Fibroblast of lung (primary cell): Measurements from ENCODE around the gene HIRA. TPM values are rescaled to one million over a fixed set of nuclear protein-coding genes. Genes with fewer than 3 reads are reported as not detected.

Source experiments
- DNase-seq, 2 donors: peaks; one replicate each; pipeline versions ENCODE4 v3.0.0 to v3.0.0-alpha.2; 2010; ENCODE audit warnings: low read depth in 2 of 2
- H2AFZ ChIP-seq: 2 replicates; pipeline ENCODE4 v1.5.1; 2012; ENCODE audit warnings: low read length, control low read depth, inconsistent platforms
- H3K27ac ChIP-seq: 2 replicates; pipeline ENCODE4 v1.5.1; 2011; ENCODE audit warnings: low read length, control low read depth; ENCODE audit not compliant: insufficient read depth
- H3K27me3 ChIP-seq: 2 replicates; pipeline ENCODE4 v1.5.1; 2011; ENCODE audit warnings: mild to moderate bottlenecking, low read length; ENCODE audit not compliant: control insufficient read depth, insufficient read depth
- H3K36me3 ChIP-seq: 2 replicates; pipeline ENCODE4 v1.5.1; 2011; ENCODE audit warnings: low read length; ENCODE audit not compliant: control insufficient read depth, insufficient read depth
- H3K4me1 ChIP-seq: 2 replicates; pipeline ENCODE4 v1.5.1; 2011; ENCODE audit warnings: low read length; ENCODE audit not compliant: control insufficient read depth, insufficient read depth; ENCODE audit errors: extremely low read depth
- H3K4me2 ChIP-seq: 2 replicates; pipeline ENCODE4 v1.5.1; 2011; ENCODE audit warnings: low read length, control low read depth; ENCODE audit not compliant: insufficient read depth; ENCODE audit errors: extremely low read depth
- H3K4me3 ChIP-seq, 4 experiments: fragments of 200-600 bp in 1 of 4; sonication (generic) in 1 of 4; replicated peaks in 1 of 4; 2 replicates each; pipeline ENCODE4 v1.5.1; 2011 to 2016; ENCODE audit warnings: low read length in 4 of 4, low read depth in 3 of 4, mild to moderate bottlenecking in 3 of 4, control low read depth in 2 of 4, inconsistent platforms in 1 of 4, mixed read lengths in 1 of 4; ENCODE audit not compliant: insufficient read depth in 1 of 4; ENCODE audit errors: control extremely low read depth in 1 of 4
- H3K79me2 ChIP-seq: 2 replicates; pipeline ENCODE4 v1.5.1; 2012; ENCODE audit warnings: mild to moderate bottlenecking, low read length, inconsistent platforms; ENCODE audit not compliant: control insufficient read depth, insufficient read depth
- H3K9ac ChIP-seq: 2 replicates; pipeline ENCODE4 v1.5.1; 2011; ENCODE audit warnings: mild to moderate bottlenecking, low read length, control low read depth; ENCODE audit not compliant: insufficient read depth
- H3K9me3 ChIP-seq: 2 replicates; pipeline ENCODE4 v1.5.1; 2012; ENCODE audit warnings: low read depth, low read length; ENCODE audit not compliant: control insufficient read depth, insufficient read depth
- H4K20me1 ChIP-seq: 2 replicates; pipeline ENCODE4 v1.5.1; 2011; ENCODE audit warnings: low read length; ENCODE audit not compliant: control insufficient read depth, insufficient read depth; ENCODE audit errors: extremely low read depth
- EZH2 ChIP-seq: IDR thresholded peaks from 2 replicates; pipeline ENCODE4 v1.5.1; 2012; ENCODE audit warnings: low read length, control low read depth, mild to moderate bottlenecking; ENCODE audit errors: missing control alignments
- polyA plus RNA-seq, 2 donors: library from polyadenylated mRNA; depleted of rRNA in 1 of 2; stranded (reverse) in 1 of 2; unstranded in 1 of 2; fragments of >200 nt; gene quantifications; 2 replicates each; pipeline ENCODE4 v1.2.1, GENCODE V29; 2011 to 2012; ENCODE audit warnings: missing spikeins in 1 of 2
- total RNA-seq: library from RNA; depleted of rRNA; stranded (reverse); fragments of >200 nt; gene quantifications from 2 replicates; pipeline ENCODE4 v1.2.1, GENCODE V29; 2014
- TF ChIP-seq, protein P1 (sequence below), 2 donors: IDR thresholded peaks in 1 of 2; conservative IDR thresholded peaks in 1 of 2; 1 replicate in 1 of 2; 2 replicates in 1 of 2; pipeline ENCODE4 v1.5.1; 2011 to 2012; ENCODE audit warnings: low read length in 2 of 2, control low read depth in 1 of 2, inconsistent platforms in 1 of 2, low read depth in 1 of 2, mild to moderate bottlenecking in 1 of 2

HIRA gene
- total and polyA plus RNA-seq, 2 donors (not counting 1 experiment from before 2014, with no cell fraction given) = 19.2 to 20.5 TPM

DNA sequence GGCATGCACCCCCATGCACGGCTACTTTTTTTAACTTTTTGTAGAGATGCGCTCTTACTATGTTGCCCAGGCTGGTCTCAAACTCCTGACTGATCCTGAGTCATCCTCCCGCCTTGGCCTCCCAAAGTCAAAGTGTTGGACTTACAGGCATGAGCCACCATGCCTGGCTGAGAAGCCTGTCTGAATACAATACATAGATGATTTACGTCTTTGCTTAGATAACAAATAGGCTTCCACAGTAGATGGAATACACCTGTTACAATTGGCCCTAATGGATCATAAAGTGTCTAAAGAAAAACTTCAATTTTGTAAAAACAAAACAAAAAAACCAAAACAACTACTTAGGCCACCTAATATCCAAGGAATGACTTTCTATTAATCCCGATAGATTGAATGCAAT lies 127.0 kb downstream of the HIRA start:
- no peak overlapping the region for H3K27ac ChIP-seq
- H3K27me3 ChIP-seq = no peaks in the 10 kb centered on the region
- H3K79me2 ChIP-seq = no peaks in the 10 kb centered on the region
- H4K20me1 ChIP-seq = no peaks in the 10 kb centered on the region
- no peaks in the 10 kb centered on the region for H3K4me1 ChIP-seq
- H3K9ac ChIP-seq = no peak overlapping the region
- no peaks in the 10 kb centered on the region for H3K36me3 ChIP-seq
- TF ChIP-seq, protein P1, sequence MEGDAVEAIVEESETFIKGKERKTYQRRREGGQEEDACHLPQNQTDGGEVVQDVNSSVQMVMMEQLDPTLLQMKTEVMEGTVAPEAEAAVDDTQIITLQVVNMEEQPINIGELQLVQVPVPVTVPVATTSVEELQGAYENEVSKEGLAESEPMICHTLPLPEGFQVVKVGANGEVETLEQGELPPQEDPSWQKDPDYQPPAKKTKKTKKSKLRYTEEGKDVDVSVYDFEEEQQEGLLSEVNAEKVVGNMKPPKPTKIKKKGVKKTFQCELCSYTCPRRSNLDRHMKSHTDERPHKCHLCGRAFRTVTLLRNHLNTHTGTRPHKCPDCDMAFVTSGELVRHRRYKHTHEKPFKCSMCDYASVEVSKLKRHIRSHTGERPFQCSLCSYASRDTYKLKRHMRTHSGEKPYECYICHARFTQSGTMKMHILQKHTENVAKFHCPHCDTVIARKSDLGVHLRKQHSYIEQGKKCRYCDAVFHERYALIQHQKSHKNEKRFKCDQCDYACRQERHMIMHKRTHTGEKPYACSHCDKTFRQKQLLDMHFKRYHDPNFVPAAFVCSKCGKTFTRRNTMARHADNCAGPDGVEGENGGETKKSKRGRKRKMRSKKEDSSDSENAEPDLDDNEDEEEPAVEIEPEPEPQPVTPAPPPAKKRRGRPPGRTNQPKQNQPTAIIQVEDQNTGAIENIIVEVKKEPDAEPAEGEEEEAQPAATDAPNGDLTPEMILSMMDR (conservative IDR thresholded peaks at IDR 0.05 in 1 of 2, IDR thresholded peaks at IDR 0.05 in 1 of 2; ENCODE audit: low read depth in 1 of 2, low read length in 2 of 2) = no peak
- no peak for TF ChIP-seq EZH2
- H3K4me3 ChIP-seq = no peak overlapping the region
- DNase-seq = no peak
- H2AFZ ChIP-seq = no peak overlapping the region
- H3K4me2 ChIP-seq = no peak overlapping the region
- H3K9me3 ChIP-seq = no peaks in the 10 kb centered on the region

DNA sequence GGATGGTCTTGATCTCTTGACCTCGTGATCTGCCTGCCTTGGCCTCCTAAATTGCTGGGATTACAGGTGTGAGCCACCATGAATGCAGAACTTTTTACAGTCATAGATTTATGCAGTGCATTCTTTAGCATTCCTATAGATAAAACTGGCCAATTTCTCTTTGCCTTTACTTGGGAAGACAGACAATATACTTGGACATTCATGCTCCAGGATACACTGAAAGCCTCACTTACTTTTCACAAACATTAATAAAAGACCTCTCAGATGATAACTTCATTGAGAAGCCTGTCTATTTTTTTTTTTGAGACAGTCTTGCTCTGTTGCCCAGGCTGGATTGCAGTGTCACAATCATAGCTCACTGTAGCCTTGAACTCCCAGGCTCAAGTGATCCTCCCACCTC lies 127.7 kb downstream of the HIRA start:
- Histone ChIP-seq H3K4me2 (no peak overlapping the region), H2AFZ (no peak overlapping the region), H3K27ac (no peak overlapping the region), H3K27me3 (no peaks in the 10 kb centered on the region), H3K36me3 (no peaks in the 10 kb centered on the region), H3K9me3 (no peaks in the 10 kb centered on the region), H3K4me3 (no peak overlapping the region), H3K4me1 (no peaks in the 10 kb centered on the region), H3K9ac (no peak overlapping the region), H4K20me1 (no peaks in the 10 kb centered on the region), H3K79me2 (no peaks in the 10 kb centered on the region)
- no peak for DNase-seq
- TF ChIP-seq EZH2 = no peak
- TF ChIP-seq, protein P1 (conservative IDR thresholded peaks at IDR 0.05 in 1 of 2, IDR thresholded peaks at IDR 0.05 in 1 of 2; ENCODE audit: low read depth in 1 of 2, low read length in 2 of 2) = no peak

DNA sequence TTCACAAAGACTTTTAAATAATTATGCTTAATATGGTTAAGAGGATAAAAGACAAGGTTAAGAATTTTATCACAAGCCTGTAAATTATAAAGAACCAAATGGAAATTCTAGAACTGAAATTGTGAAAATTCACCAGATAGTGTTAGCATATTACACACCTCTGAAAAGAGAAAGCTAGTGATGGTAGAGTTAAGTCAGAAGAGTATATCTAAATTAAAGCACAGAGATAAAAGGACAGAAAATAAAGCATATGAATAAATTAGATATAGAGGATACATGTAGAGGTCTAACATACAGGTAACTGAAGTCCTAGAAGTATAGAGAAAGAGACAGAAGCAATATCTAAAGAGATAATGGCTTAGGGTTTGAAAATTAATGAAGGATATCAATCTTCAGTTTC lies 135.8 kb downstream of the HIRA start:
- no peak overlapping the region for H3K4me2 ChIP-seq
- H4K20me1 ChIP-seq = no peaks in the 10 kb centered on the region
- H3K27me3 ChIP-seq = no peaks in the 10 kb centered on the region
- H3K4me3 ChIP-seq = no peak overlapping the region
- no peaks in the 10 kb centered on the region for H3K79me2 ChIP-seq
- no peak for DNase-seq
- H2AFZ ChIP-seq = no peak overlapping the region
- H3K4me1 ChIP-seq = peaks cover 5% of the 10 kb centered on the region
- no peaks in the 10 kb centered on the region for H3K36me3 ChIP-seq
- no peak overlapping the region for H3K27ac ChIP-seq
- TF ChIP-seq, protein P1 (conservative IDR thresholded peaks at IDR 0.05 in 1 of 2, IDR thresholded peaks at IDR 0.05 in 1 of 2; ENCODE audit: low read depth in 1 of 2, low read length in 2 of 2) = no peak
- TF ChIP-seq EZH2 = no peak
- no peak overlapping the region for H3K9ac ChIP-seq
- no peaks in the 10 kb centered on the region for H3K9me3 ChIP-seq
